Measurements from ENCODE around the gene NUP93. TPM values are rescaled to one million over a fixed set of nuclear protein-coding genes. Genes with fewer than 3 reads are reported as not detected.

Gene NUP93
- total and polyA plus RNA-seq, 9 of the 15 experiments (the other 6 are each of a cell fraction or from before 2014, with no cell fraction given): 92.0 to 162 (median 121) TPM

DNA sequence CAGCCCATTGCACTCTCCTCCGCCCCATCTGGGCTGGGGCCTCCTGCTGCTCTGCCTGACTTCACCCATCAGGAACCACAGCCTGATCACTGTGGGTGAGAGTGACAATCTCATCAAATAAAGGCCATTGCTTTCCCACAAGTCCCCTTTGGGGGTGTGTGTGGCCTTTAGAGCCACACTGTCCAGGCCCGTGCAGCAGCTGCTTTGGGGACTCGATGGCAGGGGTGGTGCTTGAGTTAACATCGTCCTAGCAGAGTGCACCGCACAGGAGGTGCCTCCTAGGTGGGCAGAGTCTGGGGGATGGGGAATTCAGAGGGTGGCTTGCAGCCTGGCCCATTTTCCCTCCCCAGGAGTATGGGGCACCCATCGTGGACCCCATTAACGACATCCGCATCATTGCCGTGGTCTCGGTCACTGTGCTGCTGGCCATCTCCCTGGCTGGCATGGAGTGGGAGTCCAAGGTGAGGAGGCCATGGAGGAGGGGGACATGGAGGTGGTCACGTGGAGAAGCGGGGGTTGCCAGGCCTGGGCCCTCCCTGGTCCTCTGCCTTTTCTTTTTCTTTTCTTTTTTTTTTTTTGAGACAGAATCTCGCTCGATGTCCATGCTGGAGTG lies 140.5 kb downstream of the NUP93 start:
- H3K4me1 ChIP-seq (replicated peaks in 1 of 2; ENCODE audit: control insufficient read depth in 2 of 2, insufficient read depth in 2 of 2, low read length in 2 of 2): peaks cover 0 to 10% of the 10 kb centered on the region in 2 experiments; a peak in 3 of 5 replicates
- H3K9me1 ChIP-seq (ENCODE audit: control insufficient read depth, insufficient read depth, low read length): no peaks in the 10 kb centered on the region
- in situ Hi-C loops (cut with MboI) (no loop called here), intact Hi-C loops (cut with micrococcal nuclease) (loop anchor here (5.0 kb wide), 1 partner anchor 62 kb away; the partner anchor contains the start of gene HERPUD1)
- no peak for ATAC-seq
- ChIA-PET CTCF (ENCODE audit: low intra/inter-chr PET ratio) (interaction anchor here (0.8 kb wide), 1 partner anchor 77 kb away, joined by 3 read pairs; no protein-coding TSS in a partner anchor), POLR2A (interaction anchor here (0.5 to 1.4 kb wide), 2 partner anchors 69 to 78 kb away, joined by 3 read pairs; no protein-coding TSS in a partner anchor)
- H3K79me2 ChIP-seq (ENCODE audit: control insufficient read depth, insufficient read depth, low read length): no peaks in the 10 kb centered on the region
- H3K27me3 ChIP-seq (ENCODE audit: control insufficient read depth in 2 of 2, insufficient read depth in 2 of 2, low read length in 2 of 2): peaks cover 0 to 2% of the 10 kb centered on the region in 2 experiments; a peak in 1 of 5 replicates
- no peaks in the 10 kb centered on the region for H3K9me3 ChIP-seq (replicated peaks; ENCODE audit: control insufficient read depth, insufficient read depth, low read depth, low read length)
- no TSS peak for BruUV-seq (replicated peaks)
- no peak for FAIRE-seq
- H2AFZ ChIP-seq (ENCODE audit: low read depth, low read length): no peak overlapping the region
- H3K9ac ChIP-seq (ENCODE audit: insufficient read depth in 1 of 2, low read depth in 2 of 2, low read length in 2 of 2): no peak overlapping the region
- H4K20me1 ChIP-seq (replicated peaks; ENCODE audit: control insufficient read depth, insufficient read depth, low read length): no peaks in the 10 kb centered on the region
- H3K27ac ChIP-seq (ENCODE audit: extremely low read depth, low read depth, low read length): no peak overlapping the region
- H3K4me3 ChIP-seq: no peak overlapping the region
- WGBS (ENCODE audit: insufficient coverage, low coverage, missing lambda C conversion rate): 75% methylated on average over 10 of the region's 14 CpGs
- no peak for DNase-seq (ENCODE audit: extremely low read depth in 1 of 4, low spot score in 3 of 4)
- H3K4me2 ChIP-seq (ENCODE audit: insufficient read depth, low read length): no peak overlapping the region
- no peaks in the 10 kb centered on the region for H3K36me3 ChIP-seq (ENCODE audit: control insufficient read depth, insufficient read depth, low read length)
- TF ChIP-seq HNRNPK (IDR thresholded peaks at IDR 0.05; ENCODE audit: low read depth, low read length, poor library complexity, severe bottlenecking): no peak
- TF ChIP-seq ZFP1 (CRISPR knock-in tag; IDR thresholded peaks at IDR 0.05): no peak
- TF ChIP-seq, protein P1, sequence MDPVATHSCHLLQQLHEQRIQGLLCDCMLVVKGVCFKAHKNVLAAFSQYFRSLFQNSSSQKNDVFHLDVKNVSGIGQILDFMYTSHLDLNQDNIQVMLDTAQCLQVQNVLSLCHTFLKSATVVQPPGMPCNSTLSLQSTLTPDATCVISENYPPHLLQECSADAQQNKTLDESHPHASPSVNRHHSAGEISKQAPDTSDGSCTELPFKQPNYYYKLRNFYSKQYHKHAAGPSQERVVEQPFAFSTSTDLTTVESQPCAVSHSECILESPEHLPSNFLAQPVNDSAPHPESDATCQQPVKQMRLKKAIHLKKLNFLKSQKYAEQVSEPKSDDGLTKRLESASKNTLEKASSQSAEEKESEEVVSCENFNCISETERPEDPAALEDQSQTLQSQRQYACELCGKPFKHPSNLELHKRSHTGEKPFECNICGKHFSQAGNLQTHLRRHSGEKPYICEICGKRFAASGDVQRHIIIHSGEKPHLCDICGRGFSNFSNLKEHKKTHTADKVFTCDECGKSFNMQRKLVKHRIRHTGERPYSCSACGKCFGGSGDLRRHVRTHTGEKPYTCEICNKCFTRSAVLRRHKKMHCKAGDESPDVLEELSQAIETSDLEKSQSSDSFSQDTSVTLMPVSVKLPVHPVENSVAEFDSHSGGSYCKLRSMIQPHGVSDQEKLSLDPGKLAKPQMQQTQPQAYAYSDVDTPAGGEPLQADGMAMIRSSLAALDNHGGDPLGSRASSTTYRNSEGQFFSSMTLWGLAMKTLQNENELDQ (CRISPR knock-in tag; IDR thresholded peaks at IDR 0.05; ENCODE audit: borderline replicate concordance): no peak
- TF ChIP-seq, protein P2, sequence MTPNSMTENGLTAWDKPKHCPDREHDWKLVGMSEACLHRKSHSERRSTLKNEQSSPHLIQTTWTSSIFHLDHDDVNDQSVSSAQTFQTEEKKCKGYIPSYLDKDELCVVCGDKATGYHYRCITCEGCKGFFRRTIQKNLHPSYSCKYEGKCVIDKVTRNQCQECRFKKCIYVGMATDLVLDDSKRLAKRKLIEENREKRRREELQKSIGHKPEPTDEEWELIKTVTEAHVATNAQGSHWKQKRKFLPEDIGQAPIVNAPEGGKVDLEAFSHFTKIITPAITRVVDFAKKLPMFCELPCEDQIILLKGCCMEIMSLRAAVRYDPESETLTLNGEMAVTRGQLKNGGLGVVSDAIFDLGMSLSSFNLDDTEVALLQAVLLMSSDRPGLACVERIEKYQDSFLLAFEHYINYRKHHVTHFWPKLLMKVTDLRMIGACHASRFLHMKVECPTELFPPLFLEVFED (CRISPR knock-in tag; conservative IDR thresholded peaks at IDR 0.05): no peak
- TF ChIP-seq CBX2 (IDR thresholded peaks at IDR 0.05; ENCODE audit: insufficient read depth, low read length, poor library complexity, severe bottlenecking): no peak
- no peak for TF ChIP-seq ZNF75A (CRISPR knock-in tag; IDR thresholded peaks at IDR 0.05)
- TF ChIP-seq, protein P3, sequence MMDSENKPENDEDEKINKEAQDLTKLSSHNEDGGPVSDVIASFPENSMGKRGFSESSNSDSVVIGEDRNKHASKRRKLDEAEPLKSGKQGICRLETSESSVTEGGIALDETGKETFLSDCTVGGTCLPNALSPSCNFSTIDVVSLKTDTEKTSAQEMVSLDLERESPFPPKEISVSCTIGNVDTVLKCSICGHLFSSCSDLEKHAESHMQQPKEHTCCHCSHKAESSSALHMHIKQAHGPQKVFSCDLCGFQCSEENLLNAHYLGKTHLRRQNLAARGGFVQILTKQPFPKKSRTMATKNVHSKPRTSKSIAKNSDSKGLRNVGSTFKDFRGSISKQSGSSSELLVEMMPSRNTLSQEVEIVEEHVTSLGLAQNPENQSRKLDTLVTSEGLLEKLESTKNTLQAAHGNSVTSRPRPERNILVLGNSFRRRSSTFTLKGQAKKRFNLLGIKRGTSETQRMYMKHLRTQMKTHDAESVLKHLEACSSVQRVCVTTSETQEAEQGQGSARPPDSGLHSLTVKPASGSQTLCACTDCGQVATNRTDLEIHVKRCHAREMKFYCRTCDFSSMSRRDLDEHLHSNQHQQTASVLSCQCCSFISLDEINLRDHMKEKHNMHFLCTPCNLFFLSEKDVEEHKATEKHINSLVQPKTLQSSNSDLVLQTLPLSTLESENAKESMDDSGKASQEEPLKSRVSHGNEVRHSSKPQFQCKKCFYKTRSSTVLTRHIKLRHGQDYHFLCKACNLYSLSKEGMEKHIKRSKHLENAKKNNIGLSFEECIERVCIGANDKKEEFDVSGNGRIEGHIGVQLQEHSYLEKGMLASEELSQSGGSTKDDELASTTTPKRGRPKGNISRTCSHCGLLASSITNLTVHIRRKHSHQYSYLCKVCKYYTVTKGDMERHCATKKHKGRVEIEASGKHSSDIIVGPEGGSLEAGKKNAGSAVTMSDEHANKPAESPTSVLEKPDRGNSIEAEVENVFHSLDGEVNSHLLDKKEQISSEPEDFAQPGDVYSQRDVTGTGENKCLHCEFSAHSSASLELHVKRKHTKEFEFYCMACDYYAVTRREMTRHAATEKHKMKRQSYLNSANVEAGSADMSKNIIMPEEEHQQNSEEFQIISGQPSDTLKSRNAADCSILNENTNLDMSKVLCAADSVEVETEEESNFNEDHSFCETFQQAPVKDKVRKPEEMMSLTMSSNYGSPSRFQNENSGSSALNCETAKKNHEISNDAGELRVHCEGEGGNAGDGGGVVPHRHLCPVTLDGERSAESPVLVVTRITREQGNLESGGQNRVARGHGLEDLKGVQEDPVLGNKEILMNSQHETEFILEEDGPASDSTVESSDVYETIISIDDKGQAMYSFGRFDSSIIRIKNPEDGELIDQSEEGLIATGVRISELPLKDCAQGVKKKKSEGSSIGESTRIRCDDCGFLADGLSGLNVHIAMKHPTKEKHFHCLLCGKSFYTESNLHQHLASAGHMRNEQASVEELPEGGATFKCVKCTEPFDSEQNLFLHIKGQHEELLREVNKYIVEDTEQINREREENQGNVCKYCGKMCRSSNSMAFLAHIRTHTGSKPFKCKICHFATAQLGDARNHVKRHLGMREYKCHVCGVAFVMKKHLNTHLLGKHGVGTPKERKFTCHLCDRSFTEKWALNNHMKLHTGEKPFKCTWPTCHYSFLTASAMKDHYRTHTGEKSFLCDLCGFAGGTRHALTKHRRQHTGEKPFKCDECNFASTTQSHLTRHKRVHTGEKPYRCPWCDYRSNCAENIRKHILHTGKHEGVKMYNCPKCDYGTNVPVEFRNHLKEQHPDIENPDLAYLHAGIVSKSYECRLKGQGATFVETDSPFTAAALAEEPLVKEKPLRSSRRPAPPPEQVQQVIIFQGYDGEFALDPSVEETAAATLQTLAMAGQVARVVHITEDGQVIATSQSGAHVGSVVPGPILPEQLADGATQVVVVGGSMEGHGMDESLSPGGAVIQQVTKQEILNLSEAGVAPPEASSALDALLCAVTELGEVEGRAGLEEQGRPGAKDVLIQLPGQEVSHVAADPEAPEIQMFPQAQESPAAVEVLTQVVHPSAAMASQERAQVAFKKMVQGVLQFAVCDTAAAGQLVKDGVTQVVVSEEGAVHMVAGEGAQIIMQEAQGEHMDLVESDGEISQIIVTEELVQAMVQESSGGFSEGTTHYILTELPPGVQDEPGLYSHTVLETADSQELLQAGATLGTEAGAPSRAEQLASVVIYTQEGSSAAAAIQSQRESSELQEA (IDR thresholded peaks at IDR 0.05; ENCODE audit: low read depth): no peak
- no peak for TF ChIP-seq ZNF133 (CRISPR knock-in tag; IDR thresholded peaks at IDR 0.05)
- no peak for TF ChIP-seq BRCA1 (IDR thresholded peaks at IDR 0.05)
- no peak for TF ChIP-seq BRCA1 (CRISPR knock-in tag; IDR thresholded peaks at IDR 0.05)

All from K562 (cell line).